Spleen (tissue), 7 donors: ENCODE results near the gene GPR176.

ENCODE experiments used
- POLR2A ChIP-seq, 3 donors: fragments of 450-650 bp; IDR thresholded peaks; one replicate each; pipeline ENCODE4 v1.5.1; 2017; ENCODE audit warnings: antibody characterized with exemption in 3 of 3, mild to moderate bottlenecking in 1 of 3
- TF ChIP-seq, protein P1 (sequence below), 11 experiments: fragments of 200-600 bp in 7 of 11; fragments of 450-650 bp in 4 of 11; sonication (generic) in 4 of 11; IDR thresholded peaks in 8 of 11; conservative IDR thresholded peaks in 3 of 11; 1 replicate in 7 of 11; 2 replicates in 4 of 11; pipeline versions ENCODE4 v1.4.0 to v1.8.0; 2016 to 2021; ENCODE audit warnings: antibody characterized with exemption in 11 of 11, inconsistent platforms in 4 of 11, mild to moderate bottlenecking in 1 of 11
- donor health status: DM: no; HTN: no; CAD: no; lungs with moderate emphysema.
- donor health status: DM: no; HTN: no; CAD: no.
- donor health status: DM: no; HTN: no; CAD: no.

GRCh38 chr15:39931615-39932014 lies 11.5 kb upstream of the GPR176 start:
- TF ChIP-seq, protein P1, sequence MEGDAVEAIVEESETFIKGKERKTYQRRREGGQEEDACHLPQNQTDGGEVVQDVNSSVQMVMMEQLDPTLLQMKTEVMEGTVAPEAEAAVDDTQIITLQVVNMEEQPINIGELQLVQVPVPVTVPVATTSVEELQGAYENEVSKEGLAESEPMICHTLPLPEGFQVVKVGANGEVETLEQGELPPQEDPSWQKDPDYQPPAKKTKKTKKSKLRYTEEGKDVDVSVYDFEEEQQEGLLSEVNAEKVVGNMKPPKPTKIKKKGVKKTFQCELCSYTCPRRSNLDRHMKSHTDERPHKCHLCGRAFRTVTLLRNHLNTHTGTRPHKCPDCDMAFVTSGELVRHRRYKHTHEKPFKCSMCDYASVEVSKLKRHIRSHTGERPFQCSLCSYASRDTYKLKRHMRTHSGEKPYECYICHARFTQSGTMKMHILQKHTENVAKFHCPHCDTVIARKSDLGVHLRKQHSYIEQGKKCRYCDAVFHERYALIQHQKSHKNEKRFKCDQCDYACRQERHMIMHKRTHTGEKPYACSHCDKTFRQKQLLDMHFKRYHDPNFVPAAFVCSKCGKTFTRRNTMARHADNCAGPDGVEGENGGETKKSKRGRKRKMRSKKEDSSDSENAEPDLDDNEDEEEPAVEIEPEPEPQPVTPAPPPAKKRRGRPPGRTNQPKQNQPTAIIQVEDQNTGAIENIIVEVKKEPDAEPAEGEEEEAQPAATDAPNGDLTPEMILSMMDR (IDR thresholded peaks at IDR 0.05 in 8 of 11, conservative IDR thresholded peaks at IDR 0.05 in 3 of 11) = no peak
- TF ChIP-seq POLR2A (IDR thresholded peaks at IDR 0.05) = no peak
